ENCODE results near the gene IGFLR1. TPM values are rescaled to one million over a fixed set of nuclear protein-coding genes. Genes with fewer than 3 reads are reported as not detected.
A peak's percentile ranks its signal among the peaks of the same experiment; 100 is the strongest.

IGFLR1 gene
- 7.9 and 15.3 TPM in 2 replicates for total RNA-seq

- no peak for DNase-seq (ENCODE audit: low read depth)
- TF ChIP-seq CTCF (conservative IDR thresholded peaks at IDR 0.05; ENCODE audit: low read depth, low read length): no peak
- peak within 1 kb of the TSS; percentile 56 for H3K4me3 ChIP-seq (ENCODE audit: low read depth, low read length)
Observed at GRCh38 chr19:35742121-35742724, at the start of gene IGFLR1. Gene IGFLR1 (minus strand): TSS chr19:35742452. CDS start chr19:35741180, 1,272 bp downstream.

- H3K4me3 ChIP-seq (ENCODE audit: low read depth, low read length): no peak overlapping the region
- no peak for TF ChIP-seq CTCF (conservative IDR thresholded peaks at IDR 0.05; ENCODE audit: low read depth, low read length)
- no peak for DNase-seq (ENCODE audit: low read depth)
Observed at GRCh38 chr19:35791814-35792279, 49.6 kb upstream of the IGFLR1 start.

GRCh38 chr19:35790981-35791813 is 48.9 kb upstream of the IGFLR1 start:
- peak; percentile 31 for TF ChIP-seq CTCF (conservative IDR thresholded peaks at IDR 0.05; ENCODE audit: low read depth, low read length)

GRCh38 chr19:35789978-35790944 is 48.0 kb upstream of the IGFLR1 start:
- no peak overlapping the region for H3K4me3 ChIP-seq (ENCODE audit: low read depth, low read length)
- no peak for TF ChIP-seq CTCF (conservative IDR thresholded peaks at IDR 0.05; ENCODE audit: low read depth, low read length)
- no peak for DNase-seq (ENCODE audit: low read depth)

More at GRCh38 chr19:35790981-35791813, 48.9 kb upstream of the IGFLR1 start:
- H3K4me3 ChIP-seq (ENCODE audit: low read depth, low read length): no peak overlapping the region
- DNase-seq (ENCODE audit: low read depth): no peak

- TF ChIP-seq CTCF (conservative IDR thresholded peaks at IDR 0.05; ENCODE audit: low read depth, low read length): no peak
- DNase-seq (ENCODE audit: low read depth): no peak
Observed at GRCh38 chr19:35789195-35789977, 47.1 kb upstream of the IGFLR1 start.

More at GRCh38 chr19:35789195-35789977, 47.1 kb upstream of the IGFLR1 start:
- no peak overlapping the region for H3K4me3 ChIP-seq (ENCODE audit: low read depth, low read length)

All from epithelial cell of proximal tubule (primary cell).